8988T (cell line): Measurements from ENCODE around the gene UBE2Q2.
"Not testable (repeated sequence)": the region's sequence is repeated elsewhere in the genome, so short reads cannot be mapped to it uniquely, and the experiment has no call there.

Experiments
- DNase-seq: peaks from one replicate; pipeline ENCODE4 v3.0.0; 2011

Gene UBE2Q2

DNA sequence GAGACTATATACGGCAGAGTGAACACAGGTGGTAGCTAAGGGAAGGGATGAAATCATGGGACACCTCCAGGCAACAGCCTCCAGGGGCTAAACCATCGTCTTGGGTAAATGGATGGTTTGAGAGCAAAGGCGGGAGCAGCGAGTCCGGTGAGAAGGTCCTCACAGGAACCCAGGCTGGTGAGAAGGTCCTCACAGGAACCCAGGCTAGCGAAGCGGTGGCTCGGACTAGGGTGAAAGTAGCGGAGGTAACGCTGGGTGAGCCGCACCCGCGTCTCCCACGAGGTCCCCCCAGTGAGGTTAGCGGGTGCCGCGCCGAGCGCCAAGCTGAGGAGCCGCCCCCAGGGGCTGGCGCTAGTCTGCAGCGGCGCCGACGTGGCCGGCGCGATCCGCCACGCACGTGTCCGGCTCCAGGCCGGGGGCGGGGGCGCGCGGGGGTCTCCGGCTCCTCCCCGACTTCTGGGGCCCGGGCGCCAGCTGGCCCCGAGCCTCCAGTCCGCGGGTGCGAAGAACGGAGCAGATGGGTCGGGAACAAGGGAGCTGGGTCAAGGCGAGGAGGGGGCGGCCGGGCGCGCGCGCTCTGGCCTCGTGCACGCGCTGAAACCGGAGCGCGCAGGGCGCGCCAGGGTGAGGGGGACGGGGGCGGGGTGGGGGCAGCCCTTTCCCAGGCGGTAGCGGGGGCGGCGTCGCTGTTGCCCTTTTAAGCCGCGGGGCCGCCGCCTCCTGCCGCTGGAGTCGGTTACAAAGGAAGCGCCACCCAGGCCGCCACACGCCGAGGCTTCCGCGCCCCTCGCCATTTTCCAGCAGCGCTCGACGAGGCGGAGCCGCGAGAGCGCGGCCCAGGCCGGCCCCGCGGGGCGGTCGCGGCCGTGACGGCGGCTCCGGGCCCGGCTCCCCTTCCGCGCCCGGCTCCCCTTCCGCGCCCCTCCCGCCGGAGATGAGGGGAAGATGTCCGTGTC lies at the start of gene UBE2Q2:
Gene UBE2Q2, plus strand, starts transcription at position 726 of the 956 bp plus-strand sequence. Its CDS starts 220 bp downstream, at position 946.
- peak; percentile 59 for DNase-seq

DNA sequence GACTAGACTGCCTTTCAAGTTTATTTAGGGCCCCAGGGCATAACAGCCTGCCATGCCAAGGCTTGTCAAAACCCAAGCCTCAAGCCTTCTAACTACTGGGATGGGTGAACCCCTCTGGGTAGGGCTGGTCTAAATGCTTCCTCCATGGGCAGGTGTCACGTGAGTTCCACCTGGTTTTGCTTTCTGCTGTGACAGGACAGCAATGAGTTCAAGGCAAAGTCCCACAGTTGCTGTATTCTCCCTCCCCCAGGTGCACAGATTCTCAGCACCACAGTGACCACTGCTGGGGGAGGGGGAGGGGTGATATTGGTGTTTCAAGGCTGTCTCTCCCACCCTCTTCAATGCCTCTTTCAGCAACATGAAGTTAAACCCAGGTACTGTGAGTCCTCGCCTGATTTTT lies 46.9 kb upstream of the UBE2Q2 start:
- no peak for DNase-seq

DNA sequence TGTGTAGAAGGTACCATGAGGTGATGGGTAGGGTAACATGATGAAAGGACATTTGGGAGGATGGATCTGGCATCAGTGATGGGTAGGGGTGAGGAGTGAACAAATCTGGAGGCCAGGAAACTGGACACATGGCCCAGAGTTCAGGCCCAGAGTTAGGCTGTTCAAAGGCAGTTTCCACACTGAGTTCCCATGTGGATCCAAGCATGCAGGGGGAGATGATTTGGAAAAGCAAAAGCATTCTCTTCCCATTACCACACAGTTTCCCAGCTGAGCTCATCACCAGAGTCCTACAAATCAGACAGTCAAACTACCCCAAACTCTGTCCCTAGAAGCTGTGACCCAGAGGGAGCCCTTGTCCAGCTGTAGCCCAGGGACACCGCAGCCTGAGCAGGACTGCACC lies 46.1 kb upstream of the UBE2Q2 start:
- DNase-seq: not testable (repeated sequence)

DNA sequence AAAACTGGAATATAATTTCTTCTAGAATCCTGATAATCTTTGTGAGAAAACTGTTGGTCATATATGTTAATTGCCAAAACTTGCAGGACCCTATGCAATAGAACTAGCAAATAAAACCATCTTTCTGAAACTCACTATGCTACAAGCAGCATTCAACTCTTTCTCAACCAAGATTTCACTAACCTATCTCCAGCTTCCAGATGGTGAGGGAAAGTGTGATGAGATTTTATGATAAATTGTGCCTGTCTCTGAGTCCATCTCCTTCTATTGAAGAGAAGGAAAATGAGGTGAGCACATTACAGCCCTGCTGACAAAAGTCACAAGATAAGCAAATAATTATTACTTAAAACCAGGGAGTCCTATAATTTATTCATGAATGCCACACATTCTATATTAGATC lies 44.1 kb upstream of the UBE2Q2 start:
- no peak for DNase-seq

DNA sequence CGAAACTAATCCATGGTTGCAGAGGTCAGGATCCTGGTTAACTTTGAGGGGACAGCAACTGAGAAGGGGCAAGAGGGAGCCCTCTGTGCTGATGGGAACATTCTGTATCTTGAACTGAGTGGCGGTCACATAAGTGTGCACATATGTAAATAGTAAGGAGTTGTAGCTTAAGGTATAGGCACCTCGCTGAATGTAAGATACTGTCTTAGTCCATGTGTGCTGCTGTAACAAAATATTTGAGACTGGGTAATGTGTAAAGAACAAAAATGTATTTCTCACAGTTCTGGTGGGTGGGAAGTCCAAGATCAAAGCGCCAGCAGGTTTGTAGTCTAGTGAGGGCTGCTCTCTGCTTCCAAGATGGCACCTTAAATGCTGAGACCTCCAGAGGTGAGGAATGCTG lies 42.8 kb upstream of the UBE2Q2 start:
- not testable (repeated sequence) for DNase-seq

GRCh38 chr15:75801859-75802593 lies 41.2 kb upstream of the UBE2Q2 start:
- DNase-seq: peak; percentile 63

- not testable (repeated sequence) for DNase-seq
Observed at GRCh38 chr15:75807486-75807885, 35.8 kb upstream of the UBE2Q2 start.

- not testable (repeated sequence) for DNase-seq
Observed at GRCh38 chr15:75808009-75808408, 35.2 kb upstream of the UBE2Q2 start.

- DNase-seq: no peak
Observed at GRCh38 chr15:75808563-75808962, 34.7 kb upstream of the UBE2Q2 start.

DNA sequence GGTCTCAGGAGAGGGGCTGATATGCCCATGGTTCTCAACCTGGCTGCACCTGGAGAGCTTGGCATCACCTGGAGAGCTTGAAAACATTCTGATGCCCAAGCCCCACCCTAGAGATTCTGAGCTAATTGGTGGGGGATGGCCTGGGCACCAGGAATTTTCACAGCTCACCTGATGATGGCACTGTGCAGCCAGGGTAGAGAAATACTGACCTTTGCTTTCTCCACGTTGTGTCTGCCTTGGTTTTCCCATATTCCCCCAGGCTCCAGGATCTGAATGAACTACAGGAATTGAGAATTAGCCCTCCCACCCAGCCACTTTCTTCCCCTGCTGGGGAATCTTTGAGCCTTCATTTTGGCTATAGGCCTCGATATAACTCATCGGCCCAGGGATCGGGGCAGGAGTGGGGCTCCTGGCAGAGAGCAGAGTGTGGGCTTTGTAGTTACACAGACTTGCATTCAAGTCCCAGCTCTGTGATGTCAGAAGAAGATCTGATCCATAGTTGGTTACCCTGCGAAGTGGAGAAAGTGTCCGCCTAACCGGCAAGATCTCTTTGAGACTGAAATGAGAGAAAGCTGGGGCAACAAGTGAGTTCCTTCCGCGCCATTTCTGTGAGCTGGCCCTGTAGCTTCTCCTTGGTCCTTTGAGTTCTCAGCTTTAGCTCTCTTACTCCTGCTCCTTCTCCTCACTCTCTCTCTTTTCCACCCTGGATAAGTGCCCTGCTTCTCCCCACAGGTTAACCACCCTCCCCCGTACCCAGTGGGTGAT lies 33.1 kb upstream of the UBE2Q2 start:
- DNase-seq: peak; percentile 28

- DNase-seq: no peak
Observed at GRCh38 chr15:75810874-75811498, 32.3 kb upstream of the UBE2Q2 start.

GRCh38 chr15:75811626-75812025 lies 31.6 kb upstream of the UBE2Q2 start:
- DNase-seq: no peak

GRCh38 chr15:75814794-75815193 lies 28.5 kb upstream of the UBE2Q2 start:
- no peak for DNase-seq

GRCh38 chr15:75815811-75816719 lies 27.2 kb upstream of the UBE2Q2 start:
- no peak for DNase-seq

- DNase-seq: no peak
Observed at GRCh38 chr15:75817138-75817935, 25.9 kb upstream of the UBE2Q2 start.

DNA sequence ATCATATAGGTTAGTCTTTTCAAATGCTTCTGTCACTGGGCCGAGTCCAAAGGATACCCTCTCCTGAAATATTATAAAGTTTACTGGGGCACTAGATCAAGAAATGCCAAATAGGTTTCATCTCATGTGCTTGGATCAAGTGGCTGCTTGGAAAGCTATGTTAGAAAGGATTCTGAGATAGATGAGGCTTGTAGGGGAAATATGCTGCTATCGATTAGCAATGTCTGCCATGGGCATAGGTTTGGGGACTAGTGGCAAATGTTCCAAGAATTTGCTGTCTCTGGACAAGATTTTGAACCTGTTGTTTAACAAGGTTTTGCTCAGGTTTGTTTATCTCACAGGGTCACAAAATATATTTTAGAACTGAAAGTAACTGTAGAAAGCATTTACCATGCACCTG lies 23.0 kb upstream of the UBE2Q2 start:
- no peak for DNase-seq

DNA sequence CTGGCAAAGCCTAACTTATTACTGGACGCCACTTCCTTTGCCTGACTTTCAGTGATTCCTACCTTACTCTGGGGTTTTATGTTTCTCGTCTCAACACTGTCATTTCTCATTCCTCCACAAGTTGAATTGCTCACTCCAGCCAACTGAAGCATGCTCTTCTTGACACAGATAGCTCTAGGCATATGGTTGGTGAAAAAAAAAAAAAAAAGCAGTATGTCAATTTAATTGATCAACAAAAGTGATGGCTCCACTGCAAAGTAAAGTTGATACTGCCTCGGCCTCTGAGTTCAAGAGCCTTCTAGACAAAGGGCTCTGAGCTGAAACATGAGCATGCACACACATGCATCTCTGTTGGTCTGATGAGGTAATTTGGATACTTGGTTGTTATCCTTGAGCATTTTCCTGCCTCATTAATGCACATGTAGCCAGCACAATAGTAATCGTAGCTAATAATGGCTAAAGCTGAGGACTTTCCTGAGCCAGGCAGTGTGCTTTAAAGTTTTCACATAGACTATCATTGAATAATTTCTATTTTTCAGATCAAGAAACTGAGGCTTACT lies 21.4 kb upstream of the UBE2Q2 start:
- no peak for DNase-seq

DNA sequence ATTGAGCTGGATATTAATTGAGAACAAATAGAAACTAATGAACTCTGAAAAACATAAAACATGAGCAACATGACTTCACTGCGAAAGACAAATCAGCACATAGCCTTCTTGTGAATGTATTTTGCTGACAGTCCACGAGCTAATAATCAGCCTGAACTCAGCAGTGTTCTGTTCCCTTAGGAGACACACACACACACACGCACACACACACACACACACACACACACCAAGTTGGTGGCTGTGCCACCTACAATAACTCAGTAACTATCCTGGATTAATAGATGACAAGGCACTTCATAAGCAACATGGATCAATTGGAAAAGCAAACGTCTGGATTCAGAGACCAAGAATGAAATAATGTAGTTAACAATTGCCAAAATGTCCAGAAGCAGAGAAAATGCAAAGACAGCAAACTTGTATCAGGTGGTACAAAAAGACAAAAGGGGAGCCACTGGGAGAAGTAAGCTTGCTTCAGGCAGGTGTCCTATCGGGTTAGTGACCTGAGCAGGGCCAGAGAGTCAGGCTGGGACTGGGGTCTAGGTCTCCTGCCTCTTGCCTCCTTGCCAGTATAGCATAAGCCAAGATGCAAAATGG lies 20.5 kb upstream of the UBE2Q2 start:
- DNase-seq: no peak

DNA sequence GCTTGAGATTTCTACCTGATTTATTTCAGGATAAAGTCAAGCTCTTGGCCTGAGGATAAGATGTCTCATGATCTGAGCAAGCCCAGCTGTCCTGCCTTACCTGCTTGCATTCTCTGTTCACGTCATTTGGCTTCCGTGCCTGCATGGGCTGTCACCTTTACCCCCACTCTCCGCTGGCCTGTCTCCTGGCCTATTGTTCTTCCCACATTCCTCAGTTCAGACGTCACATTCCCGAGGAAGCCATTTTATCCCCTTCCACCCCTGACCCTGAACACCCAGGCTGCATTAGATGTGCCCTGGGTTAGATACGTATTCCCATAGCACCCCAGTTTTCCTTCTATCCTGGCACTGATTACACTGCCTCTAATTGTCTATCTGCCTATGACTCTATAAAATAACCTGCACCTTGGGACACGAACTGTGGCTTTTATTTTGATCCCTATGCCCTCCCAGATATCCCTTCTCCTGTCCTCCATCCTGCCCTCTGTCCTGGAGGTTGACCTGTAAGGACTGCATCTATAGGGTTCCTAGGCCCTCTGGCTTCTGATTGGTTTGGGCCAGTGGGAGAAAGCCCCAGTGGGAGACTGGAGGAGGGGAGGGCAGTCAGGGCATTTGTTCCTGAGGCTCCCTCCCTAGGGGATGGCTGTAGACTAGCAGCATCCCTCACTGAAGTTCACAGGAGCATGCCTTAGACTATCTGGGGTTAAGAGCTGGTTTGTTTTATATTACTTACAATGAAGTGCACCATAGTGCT lies 19.2 kb upstream of the UBE2Q2 start:
- DNase-seq: no peak
